HG03139 (cell line): ENCODE results near the gene BTBD2.

ENCODE experiments used
- ATAC-seq: cut with Tn5 transposase; IDR thresholded peaks from one replicate; pipeline ENCODE4 v1.9.1; 2021; ENCODE audit not compliant: unreplicated experiment

Gene BTBD2

GRCh38 chr19:2050991-2051772 is 35.7 kb upstream of the BTBD2 start, which contains the start of gene MKNK2:
TSS of gene MKNK2 (minus strand) at chr19:2051244. CDS start at chr19:2050851, 393 bp downstream.
- peak; percentile 42 for ATAC-seq

- ATAC-seq = peak; percentile 1
Measured at GRCh38 chr19:2050349-2050990, 35.0 kb upstream of the BTBD2 start.

GRCh38 chr19:2049741-2050348 is 34.3 kb upstream of the BTBD2 start:
- no peak for ATAC-seq

GRCh38 chr19:2048959-2049740 is 33.6 kb upstream of the BTBD2 start:
- no peak for ATAC-seq

GRCh38 chr19:2048104-2048958 is 32.8 kb upstream of the BTBD2 start:
- no peak for ATAC-seq

GRCh38 chr19:2047449-2048103 is 32.1 kb upstream of the BTBD2 start:
- ATAC-seq = no peak

- ATAC-seq = no peak
Measured at GRCh38 chr19:2047076-2047448, 31.5 kb upstream of the BTBD2 start.

- no peak for ATAC-seq
Measured at GRCh38 chr19:2046046-2046907, 30.8 kb upstream of the BTBD2 start.

GRCh38 chr19:2045501-2046045 is 30.1 kb upstream of the BTBD2 start:
- ATAC-seq = no peak

- no peak for ATAC-seq
Measured at GRCh38 chr19:2044709-2045500, 29.4 kb upstream of the BTBD2 start.

GRCh38 chr19:2043961-2044708 is 28.6 kb upstream of the BTBD2 start:
- no peak for ATAC-seq

GRCh38 chr19:2043251-2043641 is 27.7 kb upstream of the BTBD2 start:
- no peak for ATAC-seq

GRCh38 chr19:2042485-2043250 is 27.2 kb upstream of the BTBD2 start:
- ATAC-seq = peak; percentile 0

- ATAC-seq = peak; percentile 58
Measured at GRCh38 chr19:2041683-2042484, 26.4 kb upstream of the BTBD2 start.

- no peak for ATAC-seq
Measured at GRCh38 chr19:2041433-2041682, 25.8 kb upstream of the BTBD2 start.
